ENCODE measurements around the gene ASMTL. TPM values are rescaled to one million over a fixed set of nuclear protein-coding genes. Genes with fewer than 3 reads are reported as not detected.

ASMTL gene
- total and polyA plus RNA-seq, 2 of the 13 experiments (the other 11 are each of a cell fraction or from before 2014, with no cell fraction given), result 5.6 to 16.3 TPM

- 0 out of 2 replicates have a peak, but pooled peaks have one; percentile 17 for TF ChIP-seq ZMAT3 (CRISPR knock-in tag; conservative IDR thresholded peaks at IDR 0.05)
- peak; percentile 81; the same call in 1 of the 2 replicates for TF ChIP-seq ZNF431 (CRISPR knock-in tag; IDR thresholded peaks at IDR 0.05; ENCODE audit: borderline replicate concordance, low read depth)
- TF ChIP-seq ZNF790 (CRISPR knock-in tag; IDR thresholded peaks at IDR 0.05; ENCODE audit: borderline replicate concordance), result 0 out of 2 replicates have a peak, but pooled peaks have one; percentile 14
- peak; percentile 92 for TF ChIP-seq ZBTB7B (CRISPR knock-in tag; IDR thresholded peaks at IDR 0.05)
- TF ChIP-seq ZFP90 (CRISPR knock-in tag; IDR thresholded peaks at IDR 0.05; ENCODE audit: borderline replicate concordance), result 0 out of 2 replicates have a peak, but pooled peaks have one; percentile 71
- TF ChIP-seq SNAPC2 (CRISPR knock-in tag; IDR thresholded peaks at IDR 0.05), result 0 out of 2 replicates have a peak, but pooled peaks have one; percentile 17
- 0 out of 2 replicates have a peak, but pooled peaks have one; percentile 68 for TF ChIP-seq ZNF546 (CRISPR knock-in tag; conservative IDR thresholded peaks at IDR 0.05)
- TF ChIP-seq SMAD3 (CRISPR knock-in tag; IDR thresholded peaks at IDR 0.05), result 0 out of 2 replicates have a peak, but pooled peaks have one; percentile 18
- peak; percentile 100 for TF ChIP-seq ESRRA (CRISPR knock-in tag; IDR thresholded peaks at IDR 0.05; ENCODE audit: low read depth)
- 0 out of 2 replicates have a peak, but pooled peaks have one; percentile 38 for TF ChIP-seq NCOA5 (CRISPR knock-in tag; IDR thresholded peaks at IDR 0.05)
- TF ChIP-seq HOXA9 (CRISPR knock-in tag; IDR thresholded peaks at IDR 0.05; ENCODE audit: borderline replicate concordance), result no peak
- 0 out of 2 replicates have a peak, but pooled peaks have one; percentile 55 for TF ChIP-seq KLF6 (CRISPR knock-in tag; IDR thresholded peaks at IDR 0.05)
- peak; percentile 57; the same call in 1 of the 2 replicates for TF ChIP-seq ZNF558 (CRISPR knock-in tag; IDR thresholded peaks at IDR 0.05; ENCODE audit: borderline replicate concordance)
- TF ChIP-seq NR3C1 (CRISPR knock-in tag; IDR thresholded peaks at IDR 0.05), result no peak
- TF ChIP-seq ZNF770 (CRISPR knock-in tag; IDR thresholded peaks at IDR 0.05), result 0 out of 2 replicates have a peak, but pooled peaks have one; percentile 21
- TF ChIP-seq BRCA1 (CRISPR knock-in tag; IDR thresholded peaks at IDR 0.05), result peak; percentile 20; the same call in 1 of the 2 replicates
- peak; percentile 96 to 100 for TF ChIP-seq NR2F1 (CRISPR knock-in tag; IDR thresholded peaks at IDR 0.05)
- TF ChIP-seq NR1H2 (CRISPR knock-in tag; IDR thresholded peaks at IDR 0.05; ENCODE audit: borderline replicate concordance, low read depth), result 0 out of 2 replicates have a peak, but pooled peaks have one; percentile 56
- TF ChIP-seq ZNF773 (CRISPR knock-in tag; IDR thresholded peaks at IDR 0.05; ENCODE audit: borderline replicate concordance), result 0 out of 2 replicates have a peak, but pooled peaks have one; percentile 51
- TF ChIP-seq ZBTB42 (CRISPR knock-in tag; IDR thresholded peaks at IDR 0.05), result peak; percentile 57; the same call in 1 of the 2 replicates
- TF ChIP-seq GATAD2A (CRISPR knock-in tag; IDR thresholded peaks at IDR 0.05), result peak; percentile 32; the same call in 1 of the 2 replicates
- peak; percentile 83 for TF ChIP-seq RXRB (CRISPR knock-in tag; IDR thresholded peaks at IDR 0.05; ENCODE audit: borderline replicate concordance)
- no peak for TF ChIP-seq TARDBP (CRISPR knock-in tag; IDR thresholded peaks at IDR 0.05)
- peak; percentile 99 for TF ChIP-seq HNRNPK (IDR thresholded peaks at IDR 0.05; ENCODE audit: low read depth, low read length, poor library complexity, severe bottlenecking)
- TF ChIP-seq POLR2A (IDR thresholded peaks at IDR 0.05; ENCODE audit: insufficient read depth in 1 of 2, low read depth in 2 of 2, low read length in 2 of 2), result peak in 1 of 2 experiments; percentile 73; a peak in 1 of 4 replicates
- TF ChIP-seq AGO2 (optimal IDR thresholded peaks at IDR 0.05; ENCODE audit: low read depth, low read length), result peak; percentile 93
- TF ChIP-seq TBL1XR1 (IDR thresholded peaks at IDR 0.05; ENCODE audit: borderline replicate concordance, low read length, partially characterized antibody), result no peak
- peak; percentile 8; the same call in 1 of the 2 replicates for TF ChIP-seq ISL2 (CRISPR knock-in tag; IDR thresholded peaks at IDR 0.05)
- TF ChIP-seq ZNF616 (CRISPR knock-in tag; IDR thresholded peaks at IDR 0.05; ENCODE audit: low read depth), result 0 out of 2 replicates have a peak, but pooled peaks have one; percentile 23
- TF ChIP-seq ZNF333 (CRISPR knock-in tag; IDR thresholded peaks at IDR 0.05; ENCODE audit: borderline replicate concordance), result peak; percentile 44; the same call in 1 of the 2 replicates
These were observed 60.2 kb downstream of the ASMTL start (continued) for GRCh38 chrX:1392376-1393068.
